Peyer's patch (tissue), 4 donors: ENCODE results near the gene PTGR2. TPM values are rescaled to one million over a fixed set of nuclear protein-coding genes. Genes with fewer than 3 reads are reported as not detected.

Experiments
- DNase-seq, 3 donors: peaks; one replicate each; pipeline ENCODE4 v3.0.0-alpha.2; 2017 to 2019
- H3K27ac ChIP-seq, 4 donors: fragments of 200-600 bp; sonication (generic); one replicate each; pipeline ENCODE4 v1.5.1; 2016 to 2019
- H3K27me3 ChIP-seq, 2 donors: fragments of 200-600 bp; sonication (generic); one replicate each; pipeline ENCODE4 v1.5.1; 2019
- H3K36me3 ChIP-seq, 3 donors: fragments of 200-600 bp; sonication (generic); one replicate each; pipeline ENCODE4 v1.5.1; 2016 to 2019
- H3K4me1 ChIP-seq, 4 donors: fragments of 200-600 bp; sonication (generic); one replicate each; pipeline ENCODE4 v1.5.1; 2016 to 2019
- H3K4me3 ChIP-seq, 4 donors: fragments of 200-600 bp; sonication (generic); 1 replicate in 3 of 4; 2 replicates in 1 of 4; pipeline ENCODE4 v1.5.1; 2016 to 2019; ENCODE audit warnings: mild to moderate bottlenecking in 1 of 4
- H3K9me3 ChIP-seq, 4 donors: fragments of 200-600 bp; sonication (generic); one replicate each; pipeline ENCODE4 v1.5.1; 2016 to 2019; ENCODE audit warnings: mild to moderate bottlenecking in 1 of 4
- POLR2A ChIP-seq, 2 donors: fragments of 450-650 bp; IDR thresholded peaks; one replicate each; pipeline ENCODE4 v1.5.1; 2017; ENCODE audit warnings: antibody characterized with exemption in 2 of 2, mild to moderate bottlenecking in 2 of 2, moderate library complexity in 2 of 2
- total RNA-seq, 4 donors: library from RNA; depleted of rRNA; stranded (reverse); fragments of >200 nt; gene quantifications; one replicate each; pipeline ENCODE4 v1.1.0, GENCODE V29; 2016
- TF ChIP-seq, protein P1 (sequence below), 6 experiments: fragments of 450-650 bp in 4 of 6; fragments of 200-600 bp in 2 of 6; sonication (generic) in 1 of 6; IDR thresholded peaks; one replicate each; pipeline ENCODE4 v1.5.1; 2017 to 2019; ENCODE audit warnings: antibody characterized with exemption in 6 of 6, mild to moderate bottlenecking in 3 of 6, moderate library complexity in 1 of 6

PTGR2 gene
- total RNA-seq, 4 donors from 2014 or later: 11.1 to 19.0 (median 12.9) TPM

DNA sequence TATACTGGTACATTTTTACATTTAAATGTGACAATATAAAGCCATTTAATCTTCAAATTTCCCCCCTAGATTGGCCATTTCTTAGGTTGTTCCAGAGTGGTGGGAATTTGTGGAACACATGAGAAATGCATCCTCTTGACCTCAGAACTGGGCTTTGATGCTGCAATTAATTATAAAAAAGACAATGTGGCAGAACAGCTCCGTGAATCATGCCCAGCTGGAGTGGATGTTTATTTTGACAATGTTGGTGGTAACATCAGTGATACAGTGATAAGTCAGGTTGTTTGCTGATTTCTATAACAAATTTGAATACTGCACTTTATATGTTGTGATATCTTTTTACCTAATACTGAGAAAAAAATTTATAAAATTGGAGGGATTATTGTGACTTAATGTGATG is 27.4 kb downstream of the PTGR2 start:
- Histone ChIP-seq H3K4me1 (no peaks in the 10 kb centered on the region), H3K36me3 (no peaks in the 10 kb centered on the region), H3K27me3 (no peaks in the 10 kb centered on the region), H3K27ac (no peak overlapping the region), H3K4me3 (no peak overlapping the region), H3K9me3 (no peaks in the 10 kb centered on the region)
- no peak for DNase-seq
- no peak for TF ChIP-seq POLR2A (IDR thresholded peaks at IDR 0.05)
- TF ChIP-seq, protein P1, sequence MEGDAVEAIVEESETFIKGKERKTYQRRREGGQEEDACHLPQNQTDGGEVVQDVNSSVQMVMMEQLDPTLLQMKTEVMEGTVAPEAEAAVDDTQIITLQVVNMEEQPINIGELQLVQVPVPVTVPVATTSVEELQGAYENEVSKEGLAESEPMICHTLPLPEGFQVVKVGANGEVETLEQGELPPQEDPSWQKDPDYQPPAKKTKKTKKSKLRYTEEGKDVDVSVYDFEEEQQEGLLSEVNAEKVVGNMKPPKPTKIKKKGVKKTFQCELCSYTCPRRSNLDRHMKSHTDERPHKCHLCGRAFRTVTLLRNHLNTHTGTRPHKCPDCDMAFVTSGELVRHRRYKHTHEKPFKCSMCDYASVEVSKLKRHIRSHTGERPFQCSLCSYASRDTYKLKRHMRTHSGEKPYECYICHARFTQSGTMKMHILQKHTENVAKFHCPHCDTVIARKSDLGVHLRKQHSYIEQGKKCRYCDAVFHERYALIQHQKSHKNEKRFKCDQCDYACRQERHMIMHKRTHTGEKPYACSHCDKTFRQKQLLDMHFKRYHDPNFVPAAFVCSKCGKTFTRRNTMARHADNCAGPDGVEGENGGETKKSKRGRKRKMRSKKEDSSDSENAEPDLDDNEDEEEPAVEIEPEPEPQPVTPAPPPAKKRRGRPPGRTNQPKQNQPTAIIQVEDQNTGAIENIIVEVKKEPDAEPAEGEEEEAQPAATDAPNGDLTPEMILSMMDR (IDR thresholded peaks at IDR 0.05): no peak

DNA sequence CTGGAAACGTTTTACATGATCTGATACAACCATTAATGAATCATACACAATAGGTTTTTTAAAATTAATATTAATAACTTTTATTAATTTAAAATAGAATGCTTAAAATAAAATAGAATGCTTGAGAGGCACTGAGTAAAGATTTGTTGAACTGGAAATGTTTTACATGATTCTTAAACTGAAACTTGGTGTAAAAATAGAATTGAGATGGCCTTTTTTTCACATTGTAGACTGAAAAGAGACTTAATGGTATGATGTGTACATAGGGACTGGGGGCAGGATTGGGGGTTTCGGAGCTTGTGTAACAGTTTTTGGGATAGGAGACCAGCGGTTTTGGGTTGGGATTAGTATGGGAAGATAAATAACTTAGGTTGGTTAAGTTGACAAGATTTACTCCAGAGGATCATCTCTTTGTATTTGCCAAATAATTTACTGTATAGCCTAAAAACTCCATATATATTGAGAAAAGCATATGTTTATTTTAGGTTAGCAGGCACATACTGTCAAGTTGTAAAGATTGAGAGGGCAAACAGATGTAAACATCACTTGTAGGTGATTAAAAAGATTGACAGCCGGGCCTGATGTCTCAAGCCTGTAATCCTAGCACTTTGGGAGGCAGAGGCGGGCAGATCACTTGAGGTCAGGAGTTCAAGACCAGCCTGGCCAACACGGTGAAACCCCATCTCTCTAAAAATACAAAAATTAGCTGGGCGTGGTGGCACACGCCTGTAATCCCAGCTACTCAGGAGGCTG is 33.0 kb downstream of the PTGR2 start:
- Histone ChIP-seq H3K27ac (no peak overlapping the region), H3K36me3 (no peaks in the 10 kb centered on the region), H3K4me1 (peaks cover 0 to 22% (median 0%) of the 10 kb centered on the region in 4 donors), H3K4me3 (no peak overlapping the region), H3K9me3 (no peaks in the 10 kb centered on the region), H3K27me3 (no peaks in the 10 kb centered on the region)
- DNase-seq: no peak
- TF ChIP-seq, protein P1 (IDR thresholded peaks at IDR 0.05): no peak
- TF ChIP-seq POLR2A (IDR thresholded peaks at IDR 0.05): no peak

DNA sequence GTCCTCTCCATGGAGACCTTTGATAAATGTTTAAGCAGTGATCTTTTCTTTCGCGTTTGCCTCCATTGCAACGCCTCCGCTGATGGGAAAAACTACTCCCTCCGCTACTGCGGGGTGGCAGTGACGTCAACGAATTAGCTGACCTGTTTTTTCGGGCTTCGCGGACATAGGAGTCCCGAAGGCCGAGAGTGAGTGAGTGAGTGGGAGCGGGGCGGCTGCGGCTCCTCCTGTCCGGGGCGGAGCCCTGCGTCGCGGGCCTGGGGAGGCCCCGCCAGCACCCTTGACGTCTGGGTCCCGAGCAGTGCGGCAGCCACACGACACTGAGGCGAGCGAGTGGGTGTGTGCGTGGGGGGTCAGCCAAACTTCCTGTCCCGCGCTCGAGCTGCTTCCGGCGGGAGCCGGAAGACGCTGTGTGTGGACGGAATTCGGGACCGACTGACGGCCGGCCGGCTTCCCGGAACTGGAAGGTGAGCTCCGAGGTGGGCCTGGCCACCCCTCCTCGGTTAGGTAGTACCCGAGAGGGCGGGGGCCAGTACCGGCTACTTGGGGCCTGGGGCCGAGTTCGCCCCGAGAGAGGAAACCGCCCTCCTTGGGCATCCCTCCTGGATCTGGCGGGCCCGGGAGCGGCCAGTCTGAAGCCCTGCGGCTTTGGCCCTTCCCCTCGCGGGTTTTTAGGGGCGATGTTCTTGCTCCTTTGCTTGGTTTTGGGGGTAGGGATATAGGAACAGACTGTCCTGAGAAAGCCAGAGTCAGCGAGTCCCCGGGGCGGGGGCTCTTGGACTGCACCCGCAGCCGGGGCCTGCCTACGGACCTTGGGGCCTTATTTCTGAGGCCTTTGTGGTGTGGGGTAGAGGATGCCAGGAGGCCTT is 35.1 kb downstream of the PTGR2 start, which contains the start of gene ZNF410:
Gene ZNF410 (plus strand): TSS at position 411 of the 869 bp plus-strand sequence. CDS start 5,317 bp downstream, outside the sequence.
- peak; percentile 64 to 79 for TF ChIP-seq POLR2A (IDR thresholded peaks at IDR 0.05)
- TF ChIP-seq, protein P1 (IDR thresholded peaks at IDR 0.05): no peak
- peak within 1 kb of the TSS; percentile 72 to 94 (median 75) for H3K4me3 ChIP-seq
- no peaks in the 10 kb centered on the region for H3K9me3 ChIP-seq
- no peaks in the 10 kb centered on the region for H3K27me3 ChIP-seq
- H3K27ac ChIP-seq: peak within 1 kb of the TSS; percentile 88 to 93 (median 90)
- H3K36me3 ChIP-seq: no peaks in the 10 kb centered on the region
- DNase-seq: peak; percentile 86 to 96 (median 91)
- H3K4me1 ChIP-seq: peaks cover 0 to 22% (median 0%) of the 10 kb centered on the region in 4 donors

DNA sequence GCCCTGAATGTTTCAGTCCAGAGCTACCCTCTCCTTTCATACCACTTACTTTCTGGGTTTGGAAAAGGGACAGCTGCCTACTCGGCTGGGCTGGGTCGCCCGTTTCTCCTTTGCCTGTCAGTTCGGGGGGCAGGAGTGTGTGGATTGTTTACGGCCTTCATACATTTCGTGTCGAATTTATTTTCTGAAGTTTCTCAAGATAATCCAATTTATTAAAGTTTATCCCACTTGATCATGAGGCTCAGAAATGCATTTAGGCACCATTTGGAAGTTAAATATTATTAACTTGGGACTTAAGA is 35.6 kb downstream of the PTGR2 start:
- TF ChIP-seq, protein P1 (IDR thresholded peaks at IDR 0.05): no peak
- no peak for TF ChIP-seq POLR2A (IDR thresholded peaks at IDR 0.05)
- H3K4me3 ChIP-seq: peak overlapping the region; percentile 72 to 94 (median 75)
- H3K36me3 ChIP-seq: no peaks in the 10 kb centered on the region
- peaks cover 0 to 22% (median 0%) of the 10 kb centered on the region in 4 donors for H3K4me1 ChIP-seq
- H3K27ac ChIP-seq: peak overlapping the region; percentile 88 to 93 (median 90)
- no peak for DNase-seq
- H3K9me3 ChIP-seq: no peaks in the 10 kb centered on the region
- H3K27me3 ChIP-seq: no peaks in the 10 kb centered on the region

DNA sequence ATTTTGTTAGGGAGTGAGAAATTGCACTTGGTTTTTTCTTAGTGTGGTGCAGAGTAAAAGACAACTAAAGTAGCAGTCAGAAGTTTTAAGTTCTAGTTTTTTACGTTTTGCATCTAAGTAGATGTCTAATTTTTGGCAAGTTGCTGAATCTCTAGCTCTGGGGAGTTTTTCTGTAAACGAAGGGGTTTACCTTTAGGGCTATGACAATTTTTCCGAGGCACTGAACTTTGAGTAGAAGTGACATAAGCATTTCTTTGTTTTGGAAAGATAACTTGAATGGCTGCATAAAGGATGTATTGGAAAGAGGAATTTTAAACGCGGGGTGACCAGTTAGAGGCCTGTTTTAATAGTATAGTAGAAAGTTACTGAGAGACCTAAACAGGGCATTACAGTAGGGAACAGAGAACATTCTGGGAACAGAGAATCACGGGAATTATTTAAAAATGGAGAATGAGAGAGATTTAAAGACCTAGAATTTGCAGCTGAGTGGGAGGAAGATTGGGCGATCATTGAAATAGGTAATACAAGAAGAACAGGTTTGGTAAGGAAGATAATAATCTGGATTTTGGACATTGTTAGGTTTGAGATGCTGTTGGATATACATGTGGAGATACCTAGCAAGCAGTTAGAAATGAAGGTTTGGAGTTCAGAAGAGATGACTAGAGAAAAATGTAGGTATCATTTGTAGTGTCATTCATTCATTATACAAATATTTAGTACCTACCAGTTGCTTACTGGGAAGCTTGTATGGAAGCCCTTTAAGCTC is 36.2 kb downstream of the PTGR2 start:
- Histone ChIP-seq H3K27ac (peak overlapping the region in 2 of 4 donors; percentile 88 to 91), H3K9me3 (no peaks in the 10 kb centered on the region), H3K27me3 (no peaks in the 10 kb centered on the region), H3K36me3 (no peaks in the 10 kb centered on the region), H3K4me1 (peaks cover 0 to 22% (median 0%) of the 10 kb centered on the region in 4 donors), H3K4me3 (peak overlapping the region; percentile 72 to 94 (median 75))
- DNase-seq: no peak
- TF ChIP-seq, protein P1 (IDR thresholded peaks at IDR 0.05): no peak
- TF ChIP-seq POLR2A (IDR thresholded peaks at IDR 0.05): no peak
